Uterus (tissue), 4 donors: ENCODE measurements around the gene GALNT18. TPM values are rescaled to one million over a fixed set of nuclear protein-coding genes. Genes with fewer than 3 reads are reported as not detected.

ENCODE experiments used
- DNase-seq, 2 donors: peaks; one replicate each; pipeline ENCODE4 v3.0.0-alpha.2; 2019 to 2020
- H3K27ac ChIP-seq, 2 donors: fragments of 200-600 bp; sonication (generic); 1 replicate in 1 of 2; 2 replicates in 1 of 2; pipeline ENCODE4 v1.5.1; 2016 to 2018
- H3K27me3 ChIP-seq, 2 donors: fragments of 200-600 bp; sonication (generic); one replicate each; pipeline ENCODE4 v1.5.1; 2018 to 2019; ENCODE audit warnings: control low read depth in 1 of 2
- H3K36me3 ChIP-seq, 2 donors: fragments of 200-600 bp; sonication (generic); one replicate each; pipeline ENCODE4 v1.5.1; 2019; ENCODE audit warnings: control low read depth in 1 of 2
- H3K4me1 ChIP-seq, 2 donors: fragments of 200-600 bp; sonication (generic); one replicate each; pipeline ENCODE4 v1.5.1; 2018 to 2019; ENCODE audit warnings: control low read depth in 1 of 2
- H3K4me3 ChIP-seq, 2 donors: fragments of 200-600 bp; sonication (generic); 1 replicate in 1 of 2; 2 replicates in 1 of 2; pipeline ENCODE4 v1.5.1; 2018 to 2019; ENCODE audit warnings: mild to moderate bottlenecking in 1 of 2
- H3K9me3 ChIP-seq, 2 donors: fragments of 200-600 bp; sonication (generic); one replicate each; pipeline ENCODE4 v1.5.1; 2019; ENCODE audit warnings: control low read depth in 1 of 2
- CTCF ChIP-seq, 4 experiments: fragments of 200-600 bp in 2 of 4; fragments of 450-650 bp in 2 of 4; sonication (generic) in 2 of 4; IDR thresholded peaks; one replicate each; pipeline ENCODE4 v1.5.1; 2016 to 2019; ENCODE audit warnings: antibody characterized with exemption in 4 of 4, mild to moderate bottlenecking in 2 of 4, moderate library complexity in 1 of 4
- POLR2A ChIP-seq, 2 donors: fragments of 450-650 bp; IDR thresholded peaks; one replicate each; pipeline ENCODE4 v1.6.1; 2016; ENCODE audit warnings: antibody characterized with exemption in 2 of 2, mild to moderate bottlenecking in 1 of 2, moderate library complexity in 1 of 2
- intact Hi-C: fragments of 100-400 bp; cut with DNase I; formaldehyde crosslinking; loops from one replicate; pipeline ENCODE4 v1.15.1; 2023; ENCODE audit warnings: low total_unique reads
- total RNA-seq, 4 donors: library from RNA; depleted of rRNA in 3 of 4; stranded (reverse); fragments of >200 nt in 3 of 4; gene quantifications; one replicate each; pipeline versions ENCODE4 v1.1.0 to v1.2.4, GENCODE V29; 2014 to 2023
- donor health status: DM: yes; HTN: yes; CAD: no.

GALNT18 gene
- total RNA-seq, 4 donors from 2014 or later = 21.4 to 35.1 (median 27.3) TPM

- DNase-seq = no peak
- Histone ChIP-seq H3K4me1 (peaks cover 0 to 10% of the 10 kb centered on the region in 2 donors), H3K9me3 (no peaks in the 10 kb centered on the region), H3K27ac (no peak overlapping the region), H3K36me3 (no peaks in the 10 kb centered on the region), H3K4me3 (no peak overlapping the region), H3K27me3 (no peaks in the 10 kb centered on the region)
- TF ChIP-seq CTCF (IDR thresholded peaks at IDR 0.05) (no peak), POLR2A (IDR thresholded peaks at IDR 0.05) (no peak)
- intact Hi-C loops = no loop called here
Measured at GRCh38 chr11:11351042-11351586, 270.7 kb downstream of the GALNT18 start.

- TF ChIP-seq POLR2A (IDR thresholded peaks at IDR 0.05) (no peak), CTCF (IDR thresholded peaks at IDR 0.05) (no peak)
- intact Hi-C loops = no loop called here
- no peak overlapping the region for H3K4me3 ChIP-seq
- no peaks in the 10 kb centered on the region for H3K27me3 ChIP-seq
- DNase-seq = peak in 1 of 2 donors; percentile 31
- H3K27ac ChIP-seq = peak overlapping the region; percentile 21 to 47
- H3K9me3 ChIP-seq = no peaks in the 10 kb centered on the region
- no peaks in the 10 kb centered on the region for H3K36me3 ChIP-seq
- peaks cover 0 to 10% of the 10 kb centered on the region in 2 donors for H3K4me1 ChIP-seq
Measured at GRCh38 chr11:11349870-11350337, 271.9 kb downstream of the GALNT18 start.

GRCh38 chr11:11349106-11349825 is 272.5 kb downstream of the GALNT18 start:
- no peaks in the 10 kb centered on the region for H3K27me3 ChIP-seq
- H3K36me3 ChIP-seq = no peaks in the 10 kb centered on the region
- no peaks in the 10 kb centered on the region for H3K9me3 ChIP-seq
- intact Hi-C loops = no loop called here
- no peak for DNase-seq
- H3K27ac ChIP-seq = peak overlapping the region; percentile 21 to 47
- H3K4me1 ChIP-seq = peaks cover 0 to 10% of the 10 kb centered on the region in 2 donors
- TF ChIP-seq POLR2A (IDR thresholded peaks at IDR 0.05) (no peak), CTCF (IDR thresholded peaks at IDR 0.05) (no peak)
- H3K4me3 ChIP-seq = no peak overlapping the region

- H3K9me3 ChIP-seq = no peaks in the 10 kb centered on the region
- peaks cover 0 to 10% of the 10 kb centered on the region in 2 donors for H3K4me1 ChIP-seq
- H3K4me3 ChIP-seq = no peak overlapping the region
- no peaks in the 10 kb centered on the region for H3K36me3 ChIP-seq
- intact Hi-C loops = no loop called here
- DNase-seq = no peak
- TF ChIP-seq POLR2A (IDR thresholded peaks at IDR 0.05) = no peak
- no peak for TF ChIP-seq CTCF (IDR thresholded peaks at IDR 0.05)
- H3K27ac ChIP-seq = no peak overlapping the region
- H3K27me3 ChIP-seq = no peaks in the 10 kb centered on the region
Measured at GRCh38 chr11:11348303-11348702, 273.5 kb downstream of the GALNT18 start.

- Histone ChIP-seq H3K27ac (no peak overlapping the region), H3K9me3 (no peaks in the 10 kb centered on the region), H3K27me3 (no peaks in the 10 kb centered on the region), H3K4me3 (no peak overlapping the region), H3K4me1 (peaks cover 0 to 10% of the 10 kb centered on the region in 2 donors), H3K36me3 (no peaks in the 10 kb centered on the region)
- intact Hi-C loops = no loop called here
- TF ChIP-seq POLR2A (IDR thresholded peaks at IDR 0.05) (no peak), CTCF (IDR thresholded peaks at IDR 0.05) (no peak)
- peak in 1 of 2 donors; percentile 34 for DNase-seq
Measured at GRCh38 chr11:11347592-11347991, 274.2 kb downstream of the GALNT18 start.
